ENCODE results near the gene STK11IP. TPM values are rescaled to one million over a fixed set of nuclear protein-coding genes. Genes with fewer than 3 reads are reported as not detected.

The STK11IP gene
- total RNA-seq, 1 experiment from 2014 or later: 39.9 TPM

DNA sequence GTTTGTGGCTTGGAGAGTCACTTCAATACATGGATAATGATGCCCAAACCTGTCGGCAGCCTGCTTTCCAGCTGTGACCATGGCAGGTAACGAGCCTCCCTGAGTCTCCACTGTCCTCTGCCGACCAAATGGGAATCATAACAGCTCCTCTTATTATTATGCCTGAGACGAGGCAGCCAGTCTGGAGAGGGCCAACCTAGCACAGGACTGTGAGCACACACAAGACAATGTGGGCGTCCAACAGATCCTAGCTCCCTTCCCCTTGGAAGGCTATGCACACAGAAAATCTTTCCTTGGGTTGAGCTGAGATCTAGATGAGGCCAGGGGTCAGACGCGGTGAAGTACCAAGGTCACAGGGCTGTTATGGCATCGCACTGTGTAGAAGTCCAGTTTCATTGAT lies 28.9 kb downstream of the STK11IP start:
- Mint-ChIP-seq H3K27ac (no peak overlapping the region), H3K27me3 (ENCODE audit: low read depth) (peaks cover 20% of the 10 kb centered on the region), H3K4me1 (peaks cover 6% of the 10 kb centered on the region), H3K9me3 (no peaks in the 10 kb centered on the region), H3K4me3 (peak overlapping the region; percentile 85), H3K36me3 (no peaks in the 10 kb centered on the region)
- ChIA-PET POLR2A (interaction anchor here (0.6 to 1.7 kb wide), 3 partner anchors 11 to 95 kb away, joined by 3 to 4 read pairs (median 3); no protein-coding TSS in a partner anchor), CTCF (interaction anchor here (0.8 to 3.9 kb wide), 6 partner anchors 16 to 100 kb away, joined by 3 to 24 read pairs (median 4); partner anchors contain the start of genes CHPF, STK11IP and TMEM198)
- ATAC-seq: no peak
- DNase-seq (ENCODE audit: low spot score): no peak
- TF ChIP-seq RELA (CRISPR knock-in tag; IDR thresholded peaks at IDR 0.05; ENCODE audit: borderline replicate concordance) (no peak), OVOL2 (CRISPR knock-in tag; IDR thresholded peaks at IDR 0.05; ENCODE audit: borderline replicate concordance) (no peak), MXD4 (CRISPR knock-in tag; IDR thresholded peaks at IDR 0.05; ENCODE audit: borderline replicate concordance) (no peak), CREM (CRISPR knock-in tag; IDR thresholded peaks at IDR 0.05) (no peak)

DNA sequence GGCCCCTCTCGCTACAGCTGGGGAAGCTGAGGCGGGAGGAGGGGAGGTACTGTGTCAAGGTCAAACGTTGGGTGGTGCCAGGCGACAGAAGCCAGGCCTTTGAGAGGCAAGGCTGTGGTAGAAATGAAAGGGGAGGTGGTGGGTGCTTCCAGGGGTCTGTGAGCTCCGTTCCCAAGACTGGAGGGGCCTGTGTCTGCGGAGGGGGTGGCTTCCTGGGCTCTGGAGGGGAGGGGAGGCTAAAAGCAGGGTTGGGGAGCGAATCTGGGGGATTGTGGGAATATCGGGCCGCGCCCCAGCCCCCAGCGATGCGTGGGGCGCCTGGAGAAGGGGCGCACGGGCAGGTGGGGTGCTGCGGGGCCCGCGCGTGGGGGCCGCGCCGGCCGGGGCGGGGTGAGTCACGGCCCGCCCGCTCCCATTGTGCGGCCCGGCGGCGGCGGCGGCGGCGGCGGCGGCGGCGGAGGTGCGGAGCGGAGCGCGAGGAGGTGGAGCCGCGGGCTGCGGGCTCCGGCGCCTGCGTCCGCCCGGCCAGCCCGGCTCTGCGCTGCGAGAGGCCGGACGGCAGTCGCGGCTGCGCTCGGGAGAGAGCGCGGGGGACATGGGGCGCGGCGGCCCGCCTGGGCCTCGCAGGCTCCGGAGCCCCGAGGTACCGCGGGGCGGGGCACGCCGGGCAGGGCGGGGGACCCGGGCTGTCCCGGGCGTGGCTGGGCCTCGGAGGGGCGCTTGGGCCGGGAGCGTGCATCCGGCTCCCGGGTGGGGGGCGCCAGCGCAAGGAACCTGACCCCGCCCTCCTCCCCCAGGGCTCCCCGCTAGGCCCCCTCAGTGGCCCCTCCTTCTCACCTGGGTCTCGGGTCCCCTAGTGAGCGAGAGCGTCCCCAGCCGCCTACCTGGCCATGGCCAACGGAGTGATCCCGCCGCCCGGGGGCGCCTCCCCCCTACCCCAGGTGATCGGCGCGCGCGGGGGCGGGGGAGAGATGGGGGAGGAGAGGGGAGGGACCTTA lies 29.7 kb downstream of the STK11IP start, which contains the start of gene SLC4A3:
Gene SLC4A3, plus strand, starts transcription at position 528 of the 998 bp plus-strand sequence. Its CDS starts 363 bp downstream, at position 891.
- POLR2A ChIA-PET: interaction anchor here (0.6 kb wide), 1 partner anchor 58 kb away, joined by 3 read pairs; no protein-coding TSS in a partner anchor

More for the DNA sequence above, 29.7 kb downstream of the STK11IP start, which contains the start of gene SLC4A3:
- Mint-ChIP-seq H3K27me3 (ENCODE audit: low read depth) (peaks cover 19% of the 10 kb centered on the region), H3K4me3 (peak within 1 kb of the TSS; percentile 85), H3K4me1 (peaks cover 6% of the 10 kb centered on the region), H3K27ac (peak within 1 kb of the TSS; percentile 57; the same call in 1 of the 2 replicates), H3K36me3 (no peaks in the 10 kb centered on the region), H3K9me3 (no peaks in the 10 kb centered on the region)
- DNase-seq (ENCODE audit: low spot score) (peak; percentile 40), ATAC-seq (peak; percentile 76)
- CTCF ChIA-PET: interaction anchor here (0.8 to 3.9 kb wide), 11 partner anchors 8 to 135 kb away, joined by 3 to 24 read pairs (median 3); partner anchors contain the start of genes CHPF, STK11IP and TMEM198
- TF ChIP-seq, protein P1, sequence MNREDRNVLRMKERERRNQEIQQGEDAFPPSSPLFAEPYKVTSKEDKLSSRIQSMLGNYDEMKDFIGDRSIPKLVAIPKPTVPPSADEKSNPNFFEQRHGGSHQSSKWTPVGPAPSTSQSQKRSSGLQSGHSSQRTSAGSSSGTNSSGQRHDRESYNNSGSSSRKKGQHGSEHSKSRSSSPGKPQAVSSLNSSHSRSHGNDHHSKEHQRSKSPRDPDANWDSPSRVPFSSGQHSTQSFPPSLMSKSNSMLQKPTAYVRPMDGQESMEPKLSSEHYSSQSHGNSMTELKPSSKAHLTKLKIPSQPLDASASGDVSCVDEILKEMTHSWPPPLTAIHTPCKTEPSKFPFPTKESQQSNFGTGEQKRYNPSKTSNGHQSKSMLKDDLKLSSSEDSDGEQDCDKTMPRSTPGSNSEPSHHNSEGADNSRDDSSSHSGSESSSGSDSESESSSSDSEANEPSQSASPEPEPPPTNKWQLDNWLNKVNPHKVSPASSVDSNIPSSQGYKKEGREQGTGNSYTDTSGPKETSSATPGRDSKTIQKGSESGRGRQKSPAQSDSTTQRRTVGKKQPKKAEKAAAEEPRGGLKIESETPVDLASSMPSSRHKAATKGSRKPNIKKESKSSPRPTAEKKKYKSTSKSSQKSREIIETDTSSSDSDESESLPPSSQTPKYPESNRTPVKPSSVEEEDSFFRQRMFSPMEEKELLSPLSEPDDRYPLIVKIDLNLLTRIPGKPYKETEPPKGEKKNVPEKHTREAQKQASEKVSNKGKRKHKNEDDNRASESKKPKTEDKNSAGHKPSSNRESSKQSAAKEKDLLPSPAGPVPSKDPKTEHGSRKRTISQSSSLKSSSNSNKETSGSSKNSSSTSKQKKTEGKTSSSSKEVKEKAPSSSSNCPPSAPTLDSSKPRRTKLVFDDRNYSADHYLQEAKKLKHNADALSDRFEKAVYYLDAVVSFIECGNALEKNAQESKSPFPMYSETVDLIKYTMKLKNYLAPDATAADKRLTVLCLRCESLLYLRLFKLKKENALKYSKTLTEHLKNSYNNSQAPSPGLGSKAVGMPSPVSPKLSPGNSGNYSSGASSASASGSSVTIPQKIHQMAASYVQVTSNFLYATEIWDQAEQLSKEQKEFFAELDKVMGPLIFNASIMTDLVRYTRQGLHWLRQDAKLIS (CRISPR knock-in tag; IDR thresholded peaks at IDR 0.05; ENCODE audit: borderline replicate concordance): no peak
- TF ChIP-seq KAT7 (CRISPR knock-in tag; IDR thresholded peaks at IDR 0.05; ENCODE audit: borderline replicate concordance) (0 out of 2 replicates have a peak, but pooled peaks have one; percentile 45), ZNF423 (CRISPR knock-in tag; IDR thresholded peaks at IDR 0.05) (peak; percentile 37; the same call in 1 of the 2 replicates), SP1 (CRISPR knock-in tag; conservative IDR thresholded peaks at IDR 0.05) (0 out of 2 replicates have a peak, but pooled peaks have one; percentile 8), TEAD4 (CRISPR knock-in tag; IDR thresholded peaks at IDR 0.05) (no peak), OVOL2 (CRISPR knock-in tag; IDR thresholded peaks at IDR 0.05; ENCODE audit: borderline replicate concordance) (no peak), FOXP1 (CRISPR knock-in tag; IDR thresholded peaks at IDR 0.05; ENCODE audit: borderline replicate concordance) (no peak)
- TF ChIP-seq, protein P2, sequence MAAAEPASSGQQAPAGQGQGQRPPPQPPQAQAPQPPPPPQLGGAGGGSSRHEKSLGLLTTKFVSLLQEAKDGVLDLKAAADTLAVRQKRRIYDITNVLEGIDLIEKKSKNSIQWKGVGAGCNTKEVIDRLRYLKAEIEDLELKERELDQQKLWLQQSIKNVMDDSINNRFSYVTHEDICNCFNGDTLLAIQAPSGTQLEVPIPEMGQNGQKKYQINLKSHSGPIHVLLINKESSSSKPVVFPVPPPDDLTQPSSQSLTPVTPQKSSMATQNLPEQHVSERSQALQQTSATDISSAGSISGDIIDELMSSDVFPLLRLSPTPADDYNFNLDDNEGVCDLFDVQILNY (CRISPR knock-in tag; IDR thresholded peaks at IDR 0.05): no peak; the same call in 1 of the 2 replicates
- TF ChIP-seq, protein P3, sequence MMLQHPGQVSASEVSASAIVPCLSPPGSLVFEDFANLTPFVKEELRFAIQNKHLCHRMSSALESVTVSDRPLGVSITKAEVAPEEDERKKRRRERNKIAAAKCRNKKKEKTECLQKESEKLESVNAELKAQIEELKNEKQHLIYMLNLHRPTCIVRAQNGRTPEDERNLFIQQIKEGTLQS (CRISPR knock-in tag; conservative IDR thresholded peaks at IDR 0.05): no peak
- TF ChIP-seq, protein P4, sequence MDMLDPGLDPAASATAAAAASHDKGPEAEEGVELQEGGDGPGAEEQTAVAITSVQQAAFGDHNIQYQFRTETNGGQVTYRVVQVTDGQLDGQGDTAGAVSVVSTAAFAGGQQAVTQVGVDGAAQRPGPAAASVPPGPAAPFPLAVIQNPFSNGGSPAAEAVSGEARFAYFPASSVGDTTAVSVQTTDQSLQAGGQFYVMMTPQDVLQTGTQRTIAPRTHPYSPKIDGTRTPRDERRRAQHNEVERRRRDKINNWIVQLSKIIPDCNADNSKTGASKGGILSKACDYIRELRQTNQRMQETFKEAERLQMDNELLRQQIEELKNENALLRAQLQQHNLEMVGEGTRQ (CRISPR knock-in tag; IDR thresholded peaks at IDR 0.05): 0 out of 2 replicates have a peak, but pooled peaks have one; percentile 19
- TF ChIP-seq, protein P5, sequence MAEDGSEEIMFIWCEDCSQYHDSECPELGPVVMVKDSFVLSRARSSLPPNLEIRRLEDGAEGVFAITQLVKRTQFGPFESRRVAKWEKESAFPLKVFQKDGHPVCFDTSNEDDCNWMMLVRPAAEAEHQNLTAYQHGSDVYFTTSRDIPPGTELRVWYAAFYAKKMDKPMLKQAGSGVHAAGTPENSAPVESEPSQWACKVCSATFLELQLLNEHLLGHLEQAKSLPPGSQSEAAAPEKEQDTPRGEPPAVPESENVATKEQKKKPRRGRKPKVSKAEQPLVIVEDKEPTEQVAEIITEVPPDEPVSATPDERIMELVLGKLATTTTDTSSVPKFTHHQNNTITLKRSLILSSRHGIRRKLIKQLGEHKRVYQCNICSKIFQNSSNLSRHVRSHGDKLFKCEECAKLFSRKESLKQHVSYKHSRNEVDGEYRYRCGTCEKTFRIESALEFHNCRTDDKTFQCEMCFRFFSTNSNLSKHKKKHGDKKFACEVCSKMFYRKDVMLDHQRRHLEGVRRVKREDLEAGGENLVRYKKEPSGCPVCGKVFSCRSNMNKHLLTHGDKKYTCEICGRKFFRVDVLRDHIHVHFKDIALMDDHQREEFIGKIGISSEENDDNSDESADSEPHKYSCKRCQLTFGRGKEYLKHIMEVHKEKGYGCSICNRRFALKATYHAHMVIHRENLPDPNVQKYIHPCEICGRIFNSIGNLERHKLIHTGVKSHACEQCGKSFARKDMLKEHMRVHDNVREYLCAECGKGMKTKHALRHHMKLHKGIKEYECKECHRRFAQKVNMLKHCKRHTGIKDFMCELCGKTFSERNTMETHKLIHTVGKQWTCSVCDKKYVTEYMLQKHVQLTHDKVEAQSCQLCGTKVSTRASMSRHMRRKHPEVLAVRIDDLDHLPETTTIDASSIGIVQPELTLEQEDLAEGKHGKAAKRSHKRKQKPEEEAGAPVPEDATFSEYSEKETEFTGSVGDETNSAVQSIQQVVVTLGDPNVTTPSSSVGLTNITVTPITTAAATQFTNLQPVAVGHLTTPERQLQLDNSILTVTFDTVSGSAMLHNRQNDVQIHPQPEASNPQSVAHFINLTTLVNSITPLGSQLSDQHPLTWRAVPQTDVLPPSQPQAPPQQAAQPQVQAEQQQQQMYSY (CRISPR knock-in tag; IDR thresholded peaks at IDR 0.05): no peak
- TF ChIP-seq, protein P6, sequence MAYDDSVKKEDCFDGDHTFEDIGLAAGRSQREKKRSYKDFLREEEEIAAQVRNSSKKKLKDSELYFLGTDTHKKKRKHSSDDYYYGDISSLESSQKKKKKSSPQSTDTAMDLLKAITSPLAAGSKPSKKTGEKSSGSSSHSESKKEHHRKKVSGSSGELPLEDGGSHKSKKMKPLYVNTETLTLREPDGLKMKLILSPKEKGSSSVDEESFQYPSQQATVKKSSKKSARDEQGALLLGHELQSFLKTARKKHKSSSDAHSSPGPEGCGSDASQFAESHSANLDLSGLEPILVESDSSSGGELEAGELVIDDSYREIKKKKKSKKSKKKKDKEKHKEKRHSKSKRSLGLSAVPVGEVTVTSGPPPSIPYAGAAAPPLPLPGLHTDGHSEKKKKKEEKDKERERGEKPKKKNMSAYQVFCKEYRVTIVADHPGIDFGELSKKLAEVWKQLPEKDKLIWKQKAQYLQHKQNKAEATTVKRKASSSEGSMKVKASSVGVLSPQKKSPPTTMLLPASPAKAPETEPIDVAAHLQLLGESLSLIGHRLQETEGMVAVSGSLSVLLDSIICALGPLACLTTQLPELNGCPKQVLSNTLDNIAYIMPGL (CRISPR knock-in tag; IDR thresholded peaks at IDR 0.05): 0 out of 2 replicates have a peak, but pooled peaks have one; percentile 47
- TF ChIP-seq, protein P7, sequence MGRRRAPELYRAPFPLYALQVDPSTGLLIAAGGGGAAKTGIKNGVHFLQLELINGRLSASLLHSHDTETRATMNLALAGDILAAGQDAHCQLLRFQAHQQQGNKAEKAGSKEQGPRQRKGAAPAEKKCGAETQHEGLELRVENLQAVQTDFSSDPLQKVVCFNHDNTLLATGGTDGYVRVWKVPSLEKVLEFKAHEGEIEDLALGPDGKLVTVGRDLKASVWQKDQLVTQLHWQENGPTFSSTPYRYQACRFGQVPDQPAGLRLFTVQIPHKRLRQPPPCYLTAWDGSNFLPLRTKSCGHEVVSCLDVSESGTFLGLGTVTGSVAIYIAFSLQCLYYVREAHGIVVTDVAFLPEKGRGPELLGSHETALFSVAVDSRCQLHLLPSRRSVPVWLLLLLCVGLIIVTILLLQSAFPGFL (CRISPR knock-in tag; IDR thresholded peaks at IDR 0.05; ENCODE audit: borderline replicate concordance): no peak
